ENCODE measurements around the gene TNFRSF12A. TPM values are rescaled to one million over a fixed set of nuclear protein-coding genes. Genes with fewer than 3 reads are reported as not detected.

TNFRSF12A gene
- total and polyA plus RNA-seq, 2 of the 13 experiments (the other 11 are each of a cell fraction or from before 2014, with no cell fraction given), result 61.9 to 66.0 TPM

DNA sequence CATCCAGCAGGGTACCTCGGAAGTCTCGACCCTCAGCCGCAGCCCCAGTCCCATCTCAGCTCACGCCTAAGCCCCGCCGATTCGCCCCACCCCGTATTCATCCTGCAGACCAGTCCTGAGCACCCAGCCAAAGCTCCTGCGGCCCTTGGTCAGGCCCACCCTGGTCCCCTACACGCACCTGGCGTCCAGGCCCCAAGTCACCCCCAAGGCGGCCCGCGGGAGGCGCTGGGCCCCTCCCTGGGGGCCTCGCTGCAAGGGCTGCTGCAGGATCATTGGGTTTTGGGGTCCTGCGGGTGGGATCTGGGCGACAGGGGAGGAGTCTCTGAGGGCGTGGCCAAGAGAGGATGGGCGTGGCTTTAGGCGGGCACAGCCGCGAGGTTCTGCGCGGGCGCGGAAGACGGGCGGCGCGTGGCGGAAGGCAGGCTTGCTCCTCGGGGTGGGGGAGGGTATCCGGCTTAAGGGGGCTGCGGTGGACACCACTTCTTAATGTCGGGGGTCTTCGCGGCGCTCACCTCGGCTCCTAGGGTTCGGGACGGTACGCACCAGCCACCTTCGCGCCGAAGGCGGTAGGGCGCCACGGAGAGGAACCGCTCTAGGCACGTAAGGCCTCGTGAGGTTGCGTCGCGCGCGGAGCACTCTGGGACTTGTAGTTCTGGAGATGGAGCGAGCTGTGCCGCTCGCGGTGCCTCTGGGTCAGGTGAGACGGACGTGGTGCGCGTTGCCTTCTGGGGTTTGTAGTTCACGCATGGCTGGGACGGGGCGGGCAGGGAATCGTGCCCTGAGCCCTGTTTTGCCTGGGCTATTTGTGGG, 3.7 kb downstream of the TNFRSF12A start, which contains the start of the genes HCFC1R1 and THOC6 (continued):
- TF ChIP-seq SKI (IDR thresholded peaks at IDR 0.05; ENCODE audit: partially characterized antibody), result peak; percentile 45
- TF ChIP-seq, protein P1, sequence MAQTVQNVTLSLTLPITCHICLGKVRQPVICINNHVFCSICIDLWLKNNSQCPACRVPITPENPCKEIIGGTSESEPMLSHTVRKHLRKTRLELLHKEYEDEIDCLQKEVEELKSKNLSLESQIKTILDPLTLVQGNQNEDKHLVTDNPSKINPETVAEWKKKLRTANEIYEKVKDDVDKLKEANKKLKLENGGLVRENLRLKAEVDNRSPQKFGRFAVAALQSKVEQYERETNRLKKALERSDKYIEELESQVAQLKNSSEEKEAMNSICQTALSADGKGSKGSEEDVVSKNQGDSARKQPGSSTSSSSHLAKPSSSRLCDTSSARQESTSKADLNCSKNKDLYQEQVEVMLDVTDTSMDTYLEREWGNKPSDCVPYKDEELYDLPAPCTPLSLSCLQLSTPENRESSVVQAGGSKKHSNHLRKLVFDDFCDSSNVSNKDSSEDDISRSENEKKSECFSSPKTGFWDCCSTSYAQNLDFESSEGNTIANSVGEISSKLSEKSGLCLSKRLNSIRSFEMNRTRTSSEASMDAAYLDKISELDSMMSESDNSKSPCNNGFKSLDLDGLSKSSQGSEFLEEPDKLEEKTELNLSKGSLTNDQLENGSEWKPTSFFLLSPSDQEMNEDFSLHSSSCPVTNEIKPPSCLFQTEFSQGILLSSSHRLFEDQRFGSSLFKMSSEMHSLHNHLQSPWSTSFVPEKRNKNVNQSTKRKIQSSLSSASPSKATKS (CRISPR knock-in tag; IDR thresholded peaks at IDR 0.05), result no peak
- TF ChIP-seq, protein P2, sequence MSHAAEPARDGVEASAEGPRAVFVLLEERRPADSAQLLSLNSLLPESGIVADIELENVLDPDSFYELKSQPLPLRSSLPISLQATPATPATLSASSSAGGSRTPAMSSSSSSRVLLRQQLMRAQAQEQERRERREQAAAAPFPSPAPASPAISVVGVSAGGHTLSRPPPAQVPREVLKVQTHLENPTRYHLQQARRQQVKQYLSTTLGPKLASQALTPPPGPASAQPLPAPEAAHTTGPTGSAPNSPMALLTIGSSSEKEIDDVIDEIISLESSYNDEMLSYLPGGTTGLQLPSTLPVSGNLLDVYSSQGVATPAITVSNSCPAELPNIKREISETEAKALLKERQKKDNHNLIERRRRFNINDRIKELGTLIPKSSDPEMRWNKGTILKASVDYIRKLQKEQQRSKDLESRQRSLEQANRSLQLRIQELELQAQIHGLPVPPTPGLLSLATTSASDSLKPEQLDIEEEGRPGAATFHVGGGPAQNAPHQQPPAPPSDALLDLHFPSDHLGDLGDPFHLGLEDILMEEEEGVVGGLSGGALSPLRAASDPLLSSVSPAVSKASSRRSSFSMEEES (CRISPR knock-in tag; IDR thresholded peaks at IDR 0.05), result peak; percentile 95
- peak; percentile 74 for TF ChIP-seq ZMAT3 (CRISPR knock-in tag; conservative IDR thresholded peaks at IDR 0.05)
- TF ChIP-seq NFKB2 (CRISPR knock-in tag; IDR thresholded peaks at IDR 0.05; ENCODE audit: borderline replicate concordance), result peak; percentile 61; the same call in 1 of the 2 replicates
- TF ChIP-seq SNAPC2 (CRISPR knock-in tag; IDR thresholded peaks at IDR 0.05), result peak; percentile 96
- no peak for TF ChIP-seq ZNF383 (CRISPR knock-in tag; IDR thresholded peaks at IDR 0.05; ENCODE audit: borderline replicate concordance)
- no peak for TF ChIP-seq FOXJ3 (CRISPR knock-in tag; IDR thresholded peaks at IDR 0.05; ENCODE audit: borderline replicate concordance)
- TF ChIP-seq, protein P3, sequence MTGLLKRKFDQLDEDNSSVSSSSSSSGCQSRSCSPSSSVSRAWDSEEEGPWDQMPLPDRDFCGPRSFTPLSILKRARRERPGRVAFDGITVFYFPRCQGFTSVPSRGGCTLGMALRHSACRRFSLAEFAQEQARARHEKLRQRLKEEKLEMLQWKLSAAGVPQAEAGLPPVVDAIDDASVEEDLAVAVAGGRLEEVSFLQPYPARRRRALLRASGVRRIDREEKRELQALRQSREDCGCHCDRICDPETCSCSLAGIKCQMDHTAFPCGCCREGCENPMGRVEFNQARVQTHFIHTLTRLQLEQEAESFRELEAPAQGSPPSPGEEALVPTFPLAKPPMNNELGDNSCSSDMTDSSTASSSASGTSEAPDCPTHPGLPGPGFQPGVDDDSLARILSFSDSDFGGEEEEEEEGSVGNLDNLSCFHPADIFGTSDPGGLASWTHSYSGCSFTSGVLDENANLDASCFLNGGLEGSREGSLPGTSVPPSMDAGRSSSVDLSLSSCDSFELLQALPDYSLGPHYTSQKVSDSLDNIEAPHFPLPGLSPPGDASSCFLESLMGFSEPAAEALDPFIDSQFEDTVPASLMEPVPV (CRISPR knock-in tag; IDR thresholded peaks at IDR 0.05), result peak; percentile 91
- TF ChIP-seq NFYC (CRISPR knock-in tag; IDR thresholded peaks at IDR 0.05), result peak; percentile 60
- peak; percentile 68 for TF ChIP-seq FOSL2 (CRISPR knock-in tag; IDR thresholded peaks at IDR 0.05)
- no peak for TF ChIP-seq FOXP1 (IDR thresholded peaks at IDR 0.05)
- TF ChIP-seq FOXP1 (CRISPR knock-in tag; IDR thresholded peaks at IDR 0.05), result no peak
- 0 out of 2 replicates have a peak, but pooled peaks have one; percentile 23 for TF ChIP-seq POGZ (CRISPR knock-in tag; IDR thresholded peaks at IDR 0.05)
- TF ChIP-seq ARNT2 (CRISPR knock-in tag; IDR thresholded peaks at IDR 0.05; ENCODE audit: low read depth), result peak; percentile 54; the same call in 1 of the 2 replicates
- peak; percentile 30; the same call in 1 of the 2 replicates for TF ChIP-seq NCOR1 (IDR thresholded peaks at IDR 0.05; ENCODE audit: borderline replicate concordance, low read length)
- peak; percentile 0 for TF ChIP-seq HNRNPH1 (optimal IDR thresholded peaks at IDR 0.05; ENCODE audit: low read depth, low read length)
- no peak for TF ChIP-seq TEAD2 (CRISPR knock-in tag; IDR thresholded peaks at IDR 0.05)
- TF ChIP-seq CCDC6 (CRISPR knock-in tag; IDR thresholded peaks at IDR 0.05), result peak; percentile 20; the same call in 1 of the 2 replicates

All from HepG2 (cell line).